Fibroblast of lung (primary cell): ENCODE results near the gene DOCK3. TPM values are rescaled to one million over a fixed set of nuclear protein-coding genes. Genes with fewer than 3 reads are reported as not detected.
"Not testable (repeated sequence)": the region's sequence is repeated elsewhere in the genome, so short reads cannot be mapped to it uniquely, and the experiment has no call there.

ENCODE experiments used
- DNase-seq, 2 donors: peaks; one replicate each; pipeline versions ENCODE4 v3.0.0 to v3.0.0-alpha.2; 2010; ENCODE audit warnings: low read depth in 2 of 2
- H2AFZ ChIP-seq: 2 replicates; pipeline ENCODE4 v1.5.1; 2012; ENCODE audit warnings: low read length, control low read depth, inconsistent platforms
- H3K27ac ChIP-seq: 2 replicates; pipeline ENCODE4 v1.5.1; 2011; ENCODE audit warnings: low read length, control low read depth; ENCODE audit not compliant: insufficient read depth
- H3K27me3 ChIP-seq: 2 replicates; pipeline ENCODE4 v1.5.1; 2011; ENCODE audit warnings: mild to moderate bottlenecking, low read length; ENCODE audit not compliant: control insufficient read depth, insufficient read depth
- H3K36me3 ChIP-seq: 2 replicates; pipeline ENCODE4 v1.5.1; 2011; ENCODE audit warnings: low read length; ENCODE audit not compliant: control insufficient read depth, insufficient read depth
- H3K4me1 ChIP-seq: 2 replicates; pipeline ENCODE4 v1.5.1; 2011; ENCODE audit warnings: low read length; ENCODE audit not compliant: control insufficient read depth, insufficient read depth; ENCODE audit errors: extremely low read depth
- H3K4me2 ChIP-seq: 2 replicates; pipeline ENCODE4 v1.5.1; 2011; ENCODE audit warnings: low read length, control low read depth; ENCODE audit not compliant: insufficient read depth; ENCODE audit errors: extremely low read depth
- H3K4me3 ChIP-seq, 4 experiments: fragments of 200-600 bp in 1 of 4; sonication (generic) in 1 of 4; replicated peaks in 1 of 4; 2 replicates each; pipeline ENCODE4 v1.5.1; 2011 to 2016; ENCODE audit warnings: low read length in 4 of 4, low read depth in 3 of 4, mild to moderate bottlenecking in 3 of 4, control low read depth in 2 of 4, inconsistent platforms in 1 of 4, mixed read lengths in 1 of 4; ENCODE audit not compliant: insufficient read depth in 1 of 4; ENCODE audit errors: control extremely low read depth in 1 of 4
- H3K79me2 ChIP-seq: 2 replicates; pipeline ENCODE4 v1.5.1; 2012; ENCODE audit warnings: mild to moderate bottlenecking, low read length, inconsistent platforms; ENCODE audit not compliant: control insufficient read depth, insufficient read depth
- H3K9ac ChIP-seq: 2 replicates; pipeline ENCODE4 v1.5.1; 2011; ENCODE audit warnings: mild to moderate bottlenecking, low read length, control low read depth; ENCODE audit not compliant: insufficient read depth
- H3K9me3 ChIP-seq: 2 replicates; pipeline ENCODE4 v1.5.1; 2012; ENCODE audit warnings: low read depth, low read length; ENCODE audit not compliant: control insufficient read depth, insufficient read depth
- H4K20me1 ChIP-seq: 2 replicates; pipeline ENCODE4 v1.5.1; 2011; ENCODE audit warnings: low read length; ENCODE audit not compliant: control insufficient read depth, insufficient read depth; ENCODE audit errors: extremely low read depth
- EZH2 ChIP-seq: IDR thresholded peaks from 2 replicates; pipeline ENCODE4 v1.5.1; 2012; ENCODE audit warnings: low read length, control low read depth, mild to moderate bottlenecking; ENCODE audit errors: missing control alignments
- polyA plus RNA-seq, 2 donors: library from polyadenylated mRNA; depleted of rRNA in 1 of 2; stranded (reverse) in 1 of 2; unstranded in 1 of 2; fragments of >200 nt; gene quantifications; 2 replicates each; pipeline ENCODE4 v1.2.1, GENCODE V29; 2011 to 2012; ENCODE audit warnings: missing spikeins in 1 of 2
- total RNA-seq: library from RNA; depleted of rRNA; stranded (reverse); fragments of >200 nt; gene quantifications from 2 replicates; pipeline ENCODE4 v1.2.1, GENCODE V29; 2014
- TF ChIP-seq, protein P1 (sequence below), 2 donors: IDR thresholded peaks in 1 of 2; conservative IDR thresholded peaks in 1 of 2; 1 replicate in 1 of 2; 2 replicates in 1 of 2; pipeline ENCODE4 v1.5.1; 2011 to 2012; ENCODE audit warnings: low read length in 2 of 2, control low read depth in 1 of 2, inconsistent platforms in 1 of 2, low read depth in 1 of 2, mild to moderate bottlenecking in 1 of 2

DOCK3 gene
- total and polyA plus RNA-seq, 2 donors (not counting 1 experiment from before 2014, with no cell fraction given), result 0.07 to 0.17 TPM

DNA sequence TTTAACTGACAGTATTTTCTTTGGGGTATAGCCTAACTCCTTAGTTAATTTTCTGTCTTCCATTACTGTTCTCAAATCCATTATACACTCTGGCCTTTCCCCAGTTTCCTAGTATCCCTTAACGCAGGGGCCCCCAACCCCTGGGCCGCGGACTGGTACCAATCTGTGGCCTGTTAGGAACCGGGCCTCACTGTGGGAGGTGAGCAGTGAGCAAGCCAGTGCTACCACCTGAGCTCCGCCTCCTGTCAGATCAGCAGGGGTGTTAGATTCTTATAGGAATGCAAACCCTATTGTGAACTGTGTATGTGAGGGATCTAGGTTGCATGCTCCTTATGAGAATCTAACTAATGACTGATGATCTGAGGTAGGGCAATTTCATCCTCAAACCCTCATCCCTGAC, 75.1 kb downstream of the DOCK3 start:
- TF ChIP-seq EZH2, result no peak
- TF ChIP-seq, protein P1, sequence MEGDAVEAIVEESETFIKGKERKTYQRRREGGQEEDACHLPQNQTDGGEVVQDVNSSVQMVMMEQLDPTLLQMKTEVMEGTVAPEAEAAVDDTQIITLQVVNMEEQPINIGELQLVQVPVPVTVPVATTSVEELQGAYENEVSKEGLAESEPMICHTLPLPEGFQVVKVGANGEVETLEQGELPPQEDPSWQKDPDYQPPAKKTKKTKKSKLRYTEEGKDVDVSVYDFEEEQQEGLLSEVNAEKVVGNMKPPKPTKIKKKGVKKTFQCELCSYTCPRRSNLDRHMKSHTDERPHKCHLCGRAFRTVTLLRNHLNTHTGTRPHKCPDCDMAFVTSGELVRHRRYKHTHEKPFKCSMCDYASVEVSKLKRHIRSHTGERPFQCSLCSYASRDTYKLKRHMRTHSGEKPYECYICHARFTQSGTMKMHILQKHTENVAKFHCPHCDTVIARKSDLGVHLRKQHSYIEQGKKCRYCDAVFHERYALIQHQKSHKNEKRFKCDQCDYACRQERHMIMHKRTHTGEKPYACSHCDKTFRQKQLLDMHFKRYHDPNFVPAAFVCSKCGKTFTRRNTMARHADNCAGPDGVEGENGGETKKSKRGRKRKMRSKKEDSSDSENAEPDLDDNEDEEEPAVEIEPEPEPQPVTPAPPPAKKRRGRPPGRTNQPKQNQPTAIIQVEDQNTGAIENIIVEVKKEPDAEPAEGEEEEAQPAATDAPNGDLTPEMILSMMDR (conservative IDR thresholded peaks at IDR 0.05 in 1 of 2, IDR thresholded peaks at IDR 0.05 in 1 of 2; ENCODE audit: low read depth in 1 of 2, low read length in 2 of 2), result no peak
- no peak overlapping the region for H3K9ac ChIP-seq
- H3K79me2 ChIP-seq, result no peaks in the 10 kb centered on the region
- H2AFZ ChIP-seq, result no peak overlapping the region
- H4K20me1 ChIP-seq, result no peaks in the 10 kb centered on the region
- no peak for DNase-seq
- H3K36me3 ChIP-seq, result no peaks in the 10 kb centered on the region
- no peaks in the 10 kb centered on the region for H3K4me1 ChIP-seq
- no peaks in the 10 kb centered on the region for H3K27me3 ChIP-seq
- H3K9me3 ChIP-seq, result no peaks in the 10 kb centered on the region
- no peak overlapping the region for H3K4me3 ChIP-seq
- H3K27ac ChIP-seq, result no peak overlapping the region
- no peak overlapping the region for H3K4me2 ChIP-seq

DNA sequence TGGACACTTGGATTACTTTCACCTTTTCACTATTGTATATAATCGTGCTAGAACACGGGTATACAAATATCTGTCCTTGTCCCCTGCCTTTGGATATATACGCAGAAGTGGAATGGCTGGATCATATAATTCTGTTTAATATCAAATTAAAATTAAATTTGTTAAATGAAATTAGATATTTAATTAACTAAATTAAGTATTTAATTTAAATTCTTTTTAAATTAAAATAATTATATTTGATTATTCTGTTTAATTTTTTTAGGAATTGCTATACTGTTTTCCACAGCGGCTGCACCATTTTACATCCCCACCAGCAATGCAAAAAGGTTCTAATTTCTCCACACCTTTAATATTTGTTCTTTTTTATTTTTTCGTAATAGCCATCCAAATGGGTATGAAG, 84.3 kb downstream of the DOCK3 start:
- no peak overlapping the region for H3K27ac ChIP-seq
- H3K4me3 ChIP-seq, result no peak overlapping the region
- H4K20me1 ChIP-seq, result no peaks in the 10 kb centered on the region
- H3K9ac ChIP-seq, result no peak overlapping the region
- no peaks in the 10 kb centered on the region for H3K27me3 ChIP-seq
- H3K4me1 ChIP-seq, result no peaks in the 10 kb centered on the region
- no peak overlapping the region for H3K4me2 ChIP-seq
- no peaks in the 10 kb centered on the region for H3K9me3 ChIP-seq
- TF ChIP-seq EZH2, result no peak
- TF ChIP-seq, protein P1 (conservative IDR thresholded peaks at IDR 0.05 in 1 of 2, IDR thresholded peaks at IDR 0.05 in 1 of 2; ENCODE audit: low read depth in 1 of 2, low read length in 2 of 2), result no peak
- H3K36me3 ChIP-seq, result no peaks in the 10 kb centered on the region
- H3K79me2 ChIP-seq, result no peaks in the 10 kb centered on the region
- no peak for DNase-seq
- H2AFZ ChIP-seq, result no peak overlapping the region

DNA sequence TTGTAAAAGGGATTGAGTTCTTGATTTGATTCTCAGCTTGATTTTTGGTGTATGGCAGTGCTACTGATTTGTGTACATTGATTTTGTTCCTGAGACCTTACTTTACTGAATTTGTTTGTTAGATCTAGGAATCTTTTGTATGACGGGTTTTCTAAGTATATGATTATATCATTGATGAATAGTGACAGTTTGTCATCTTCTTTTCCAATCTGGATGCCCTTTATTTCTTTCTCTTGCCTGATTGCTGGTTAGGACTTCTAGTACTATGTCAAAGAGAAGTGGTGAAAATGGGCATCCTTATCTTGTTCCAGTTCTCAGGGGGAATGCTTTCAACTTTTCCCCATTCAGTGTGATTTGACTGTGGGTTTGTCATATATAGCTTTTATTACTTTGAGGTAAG, 103.0 kb downstream of the DOCK3 start:
- H4K20me1 ChIP-seq, result no peaks in the 10 kb centered on the region
- H3K9ac ChIP-seq, result no peak overlapping the region

DNA sequence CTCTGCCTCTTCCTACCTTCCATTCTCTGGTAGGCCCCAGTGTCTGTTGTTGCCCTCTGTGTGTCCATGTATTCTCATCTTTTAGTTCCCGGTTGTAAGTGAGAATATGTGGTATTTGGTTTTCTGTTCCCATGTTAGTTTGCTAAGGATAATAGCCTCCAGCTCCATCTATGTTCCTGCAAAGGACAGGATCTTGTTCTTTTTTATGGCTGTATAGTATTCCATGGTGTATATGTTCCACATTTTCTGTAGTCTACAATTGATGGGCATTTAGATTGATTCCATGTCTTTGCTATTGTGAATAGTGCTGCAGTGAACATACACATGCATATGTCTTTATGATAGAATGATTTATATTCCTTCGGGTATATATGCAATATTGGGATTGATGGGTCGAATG, 107.0 kb downstream of the DOCK3 start:
- H3K79me2 ChIP-seq, H4K20me1 ChIP-seq: not testable (repeated sequence)

More for the DNA sequence above, 103.0 kb downstream of the DOCK3 start:
- H2AFZ ChIP-seq, result no peak overlapping the region
- no peaks in the 10 kb centered on the region for H3K27me3 ChIP-seq
- no peaks in the 10 kb centered on the region for H3K4me1 ChIP-seq
- H3K4me2 ChIP-seq, result no peak overlapping the region
- H3K9me3 ChIP-seq, result no peaks in the 10 kb centered on the region
- no peak overlapping the region for H3K4me3 ChIP-seq
- H3K79me2 ChIP-seq, result no peaks in the 10 kb centered on the region
- no peak overlapping the region for H3K27ac ChIP-seq
- TF ChIP-seq, protein P1 (conservative IDR thresholded peaks at IDR 0.05 in 1 of 2, IDR thresholded peaks at IDR 0.05 in 1 of 2; ENCODE audit: low read depth in 1 of 2, low read length in 2 of 2), result no peak
- no peak for TF ChIP-seq EZH2
- no peaks in the 10 kb centered on the region for H3K36me3 ChIP-seq
- no peak for DNase-seq

More for the DNA sequence above, 107.0 kb downstream of the DOCK3 start:
- not testable (repeated sequence) for H3K4me3 ChIP-seq, H3K9ac ChIP-seq, H3K27ac ChIP-seq, H2AFZ ChIP-seq, DNase-seq, H3K4me1 ChIP-seq, H3K4me2 ChIP-seq, H3K36me3 ChIP-seq, H3K27me3 ChIP-seq, H3K9me3 ChIP-seq
